GM12878 (cell line): ENCODE results near the gene RPRD1A. TPM values are rescaled to one million over a fixed set of nuclear protein-coding genes. Genes with fewer than 3 reads are reported as not detected.

ENCODE experiments used
- ATAC-seq: fragments of 200-7000 bp; cut with Tn5 transposase; 3 replicates; pipeline ENCODE4 v1.9.1; 2020; ENCODE audit warnings: mild to moderate bottlenecking, moderate library complexity
- BruUV-seq: library from RNA; stranded (reverse); fragments of 400-500 nt; replicated peaks from 2 replicates; lab custom pipeline; 2021; lab: Mats Ljungman, UMichigan
- CTCF ChIA-PET: fragments of 300-600 bp; sonication (Branson Sonifier 250); formaldehyde crosslinking; extraction: SDS; loops from one replicate; lab custom pipeline; 2021; ENCODE audit warnings: inconsistent platforms; lab: Yijun Ruan, JAX
- POLR2A ChIA-PET: fragments of 350-600 bp; formaldehyde crosslinking; extraction: SDS; loops from one replicate; lab custom pipeline; 2021; ENCODE audit warnings: inconsistent platforms; lab: Charles Lee
- RAD21 ChIA-PET: fragments of 300-600 bp; sonication (Branson Sonifier 250); formaldehyde crosslinking; loops from one replicate; lab custom pipeline; 2023; ENCODE audit warnings: antibody characterized with exemption; ENCODE audit not compliant: unreplicated experiment; lab: Charles Lee
- SMC1A ChIA-PET: fragments of 300-600 bp; sonication (Branson Sonifier 250); formaldehyde crosslinking; loops from one replicate; lab custom pipeline; 2023; ENCODE audit not compliant: unreplicated experiment, uncharacterized antibody; lab: Charles Lee
- DNase-seq: peaks from one replicate; pipeline ENCODE4 v3.0.0-alpha.2; 2011; ENCODE audit warnings: low read depth, low spot score
- FAIRE-seq: peaks from 3 replicates; lab custom pipeline; 2011; peaks lifted over from hg19 to GRCh38; lab: Jason Lieb, UNC
- H2AFZ ChIP-seq: 2 replicates; pipeline ENCODE4 v1.6.0; 2011; ENCODE audit warnings: low read depth, low read length, control low read depth; ENCODE audit not compliant: control insufficient read depth
- H3K27ac ChIP-seq: 2 replicates; pipeline ENCODE4 v1.5.1; 2011; ENCODE audit warnings: control low read depth; ENCODE audit not compliant: control insufficient read depth, insufficient read depth
- H3K27me3 ChIP-seq, 2 experiments: replicated peaks in 1 of 2; 2 replicates each; pipeline versions ENCODE4 v1.6.0 to v1.6.1; 2011; ENCODE audit warnings: low read length in 1 of 2; ENCODE audit not compliant: control insufficient read depth in 2 of 2, insufficient read depth in 2 of 2
- H3K36me3 ChIP-seq, 2 experiments: 2 replicates each; pipeline ENCODE4 v1.5.1; 2011; ENCODE audit warnings: low read length in 1 of 2; ENCODE audit not compliant: control insufficient read depth in 2 of 2, insufficient read depth in 2 of 2
- H3K4me1 ChIP-seq: 2 replicates; pipeline ENCODE4 v1.6.1; 2011; ENCODE audit warnings: mild to moderate bottlenecking, low read length, moderate library complexity, mixed read lengths; ENCODE audit not compliant: control insufficient read depth, insufficient read depth
- H3K4me2 ChIP-seq: 2 replicates; pipeline ENCODE4 v1.6.0; 2011; ENCODE audit warnings: control low read depth; ENCODE audit not compliant: control insufficient read depth, insufficient read depth
- H3K4me3 ChIP-seq: fragments of 200-600 bp; sonication (generic); 2 replicates; pipeline ENCODE4 v1.5.1; 2016
- H3K79me2 ChIP-seq: 2 replicates; pipeline ENCODE4 v1.6.0; 2011; ENCODE audit warnings: low read length; ENCODE audit not compliant: control insufficient read depth, insufficient read depth
- H3K9ac ChIP-seq: 2 replicates; pipeline ENCODE4 v1.8.0; 2011; ENCODE audit warnings: low read length, control low read depth, mixed read lengths; ENCODE audit not compliant: control insufficient read depth, insufficient read depth
- H3K9me3 ChIP-seq: replicated peaks from 3 replicates; pipeline ENCODE4 v1.5.1; 2011; ENCODE audit warnings: mild to moderate bottlenecking, low read length; ENCODE audit not compliant: control insufficient read depth, insufficient read depth
- H4K20me1 ChIP-seq: 2 replicates; pipeline ENCODE4 v1.6.0; 2011; ENCODE audit not compliant: control insufficient read depth, insufficient read depth
- CTCF ChIP-seq, 3 experiments: IDR thresholded peaks in 2 of 3; conservative IDR thresholded peaks in 1 of 3; 2 replicates each; pipeline ENCODE4 v1.5.1; 2011; ENCODE audit warnings: low read depth in 3 of 3, low read length in 3 of 3, mild to moderate bottlenecking in 3 of 3, control low read depth in 2 of 3, moderate library complexity in 2 of 3, inconsistent platforms in 1 of 3, mixed read lengths in 1 of 3; ENCODE audit not compliant: control insufficient read depth in 2 of 3, insufficient read depth in 1 of 3; ENCODE audit errors: extremely low read depth in 1 of 3
- FOS ChIP-seq: IDR thresholded peaks from 3 replicates; pipeline ENCODE4 v1.6.1; 2011; ENCODE audit warnings: borderline replicate concordance; ENCODE audit not compliant: insufficient read length; ENCODE audit errors: extremely low read depth
- MEF2A ChIP-seq: IDR thresholded peaks from 2 replicates; pipeline ENCODE4 v1.6.1; 2011; ENCODE audit warnings: low read depth, mild to moderate bottlenecking, low read length, moderate library complexity; ENCODE audit not compliant: insufficient read depth
- NKRF ChIP-seq: fragments of 450-650 bp; conservative IDR thresholded peaks from 2 replicates; pipeline ENCODE4 v1.6.1; 2017; ENCODE audit warnings: mild to moderate bottlenecking, moderate library complexity
- RAD51 ChIP-seq: fragments of 450-650 bp; IDR thresholded peaks from 2 replicates; pipeline ENCODE4 v1.6.1; 2016; ENCODE audit warnings: moderate library complexity, mild to moderate bottlenecking, inconsistent platforms
- ZNF24 ChIP-seq: fragments of 450-650 bp; IDR thresholded peaks from 2 replicates; pipeline ENCODE4 v1.6.1; 2017; ENCODE audit warnings: antibody characterized with exemption, mild to moderate bottlenecking
- ZNF622 ChIP-seq: fragments of 450-650 bp; IDR thresholded peaks from 2 replicates; pipeline ENCODE4 v1.6.1; 2017; ENCODE audit warnings: mild to moderate bottlenecking, inconsistent platforms
- WGBS: methylation state at CpG from one replicate; pipeline ENCODE4 v1.1.6; 2016; ENCODE audit warnings: low lambda C conversion rate; ENCODE audit not compliant: insufficient replicate concordance, insufficient coverage; ENCODE audit errors: missing lambda C conversion rate; 5-methylcytosine and 5-hydroxymethylcytosine counted together
- in situ Hi-C: fragments of 300-500 bp; cut with MboI; formaldehyde crosslinking; loops from 9 replicates; pipeline ENCODE4 v1.14.3; 2018; ENCODE audit warnings: mixed read lengths
- intact Hi-C: fragments of 100-400 bp; cut with micrococcal nuclease; formaldehyde crosslinking; loops from one replicate; pipeline ENCODE4 v1.14.2; 2022; ENCODE audit not compliant: unreplicated experiment
- polyA plus RNA-seq, 11 experiments: library from polyadenylated mRNA; depleted of rRNA in 4 of 11; unstranded in 6 of 11; stranded (reverse) in 5 of 11; fragments of >200 nt; fragmentation: Nextera tagmentation in 4 of 11; fragmentation: Illumina TruSeq in 1 of 11; extraction: Ambion mirVana in 4 of 11; extraction: Trizol in 1 of 11; gene quantifications; 1 replicate in 1 of 11; 2 replicates in 10 of 11; pipeline versions ENCODE4 v1.2.1 to v1.2.3, GENCODE V29; 2011 to 2016; ENCODE audit warnings: inconsistent platforms in 2 of 11, missing spikeins in 2 of 11, low read depth in 1 of 11
- total RNA-seq, 4 experiments: library from RNA; depleted of rRNA in 3 of 4; stranded (reverse); fragments of >200 nt in 3 of 4; fragmentation: Illumina TruSeq in 1 of 4; extraction: Trizol in 1 of 4; gene quantifications; 2 replicates each; pipeline versions ENCODE4 v1.2.1 to v1.2.3, GENCODE V29; 2013 to 2021

Gene RPRD1A
- total and polyA plus RNA-seq, 10 of the 15 experiments (the other 5 are each of a cell fraction or from before 2014, with no cell fraction given), result 16.2 to 66.2 (median 36.2) TPM

- 18% methylated on average over 15 of the region's 15 CpGs for WGBS
Observed at GRCh38 chr18:35971661-35972196, 95.6 kb downstream of the RPRD1A start.

More at GRCh38 chr18:35971661-35972196, 95.6 kb downstream of the RPRD1A start:
- H3K27ac ChIP-seq, result peak overlapping the region; percentile 67
- no peaks in the 10 kb centered on the region for H3K27me3 ChIP-seq
- H3K9me3 ChIP-seq, result no peaks in the 10 kb centered on the region
- ChIA-PET POLR2A (interaction anchor here (0.6 to 1.4 kb wide), 4 partner anchors 93 to 626 kb away, joined by 3 to 6 read pairs (median 3); partner anchors contain the start of gene SLC39A6), SMC1A (interaction anchor here (1.0 to 1.2 kb wide), 2 partner anchors 14 to 46 kb away, joined by 3 to 4 read pairs; no protein-coding TSS in a partner anchor), CTCF (interaction anchor here (0.7 to 1.8 kb wide), 3 partner anchors 21 to 314 kb away, joined by 3 to 7 read pairs (median 5); no protein-coding TSS in a partner anchor), RAD21 (interaction anchor here (0.6 to 2.4 kb wide), 10 partner anchors 11 to 1537 kb away, joined by 3 to 7 read pairs (median 3); no protein-coding TSS in a partner anchor)
- peaks cover 0 to 12% of the 10 kb centered on the region in 2 experiments; a peak in 1 of 4 replicates for H3K36me3 ChIP-seq
- in situ Hi-C loops, result loop anchor here (10.0 kb wide), 1 partner anchor 387 kb away; the partner anchor contains the start of gene GALNT1
- peaks cover 23% of the 10 kb centered on the region for H3K79me2 ChIP-seq
- DNase-seq (no peak), FAIRE-seq (no peak), ATAC-seq (peak; percentile 12)
- H2AFZ ChIP-seq, result peak overlapping the region; percentile 92
- peak overlapping the region; percentile 92 for H3K4me2 ChIP-seq
- H4K20me1 ChIP-seq, result no peaks in the 10 kb centered on the region
- TSS peak; percentile 84 for BruUV-seq
- H3K9ac ChIP-seq, result peak overlapping the region; percentile 71
- intact Hi-C loops, result loop anchor here (5.0 kb wide), 3 partner anchors 96 to 474 kb away; partner anchors contain the start of genes INO80C and RPRD1A
- H3K4me1 ChIP-seq, result peaks cover 21% of the 10 kb centered on the region
- peak overlapping the region; percentile 82 for H3K4me3 ChIP-seq
- TF ChIP-seq ZNF622, result no peak
- TF ChIP-seq MEF2A, result no peak
- TF ChIP-seq CTCF (IDR thresholded peaks at IDR 0.05 in 2 of 3, conservative IDR thresholded peaks at IDR 0.05 in 1 of 3; ENCODE audit: control insufficient read depth in 2 of 3, extremely low read depth in 1 of 3, insufficient read depth in 1 of 3, low read depth in 3 of 3, low read length in 3 of 3), result no peak
- no peak for TF ChIP-seq RAD51
- TF ChIP-seq NKRF, result 0 out of 2 replicates have a peak, but pooled peaks have one; percentile 5
- peak; percentile 86 for TF ChIP-seq ZNF24
- TF ChIP-seq FOS, result no peak
